ENCODE results near the gene RIPPLY3.

RIPPLY3 gene

GRCh38 chr21:37006486-37007291 lies at the start of gene RIPPLY3:
Gene RIPPLY3, plus strand, starts transcription at chr21:37006702. Its CDS starts 71 bp downstream, at chr21:37006773.
- FAIRE-seq, result no peak

GRCh38 chr21:36959020-36959835 lies 47.3 kb upstream of the RIPPLY3 start:
- FAIRE-seq, result no peak

- FAIRE-seq, result no peak
Observed at GRCh38 chr21:36960676-36961284, 45.7 kb upstream of the RIPPLY3 start.

DNA sequence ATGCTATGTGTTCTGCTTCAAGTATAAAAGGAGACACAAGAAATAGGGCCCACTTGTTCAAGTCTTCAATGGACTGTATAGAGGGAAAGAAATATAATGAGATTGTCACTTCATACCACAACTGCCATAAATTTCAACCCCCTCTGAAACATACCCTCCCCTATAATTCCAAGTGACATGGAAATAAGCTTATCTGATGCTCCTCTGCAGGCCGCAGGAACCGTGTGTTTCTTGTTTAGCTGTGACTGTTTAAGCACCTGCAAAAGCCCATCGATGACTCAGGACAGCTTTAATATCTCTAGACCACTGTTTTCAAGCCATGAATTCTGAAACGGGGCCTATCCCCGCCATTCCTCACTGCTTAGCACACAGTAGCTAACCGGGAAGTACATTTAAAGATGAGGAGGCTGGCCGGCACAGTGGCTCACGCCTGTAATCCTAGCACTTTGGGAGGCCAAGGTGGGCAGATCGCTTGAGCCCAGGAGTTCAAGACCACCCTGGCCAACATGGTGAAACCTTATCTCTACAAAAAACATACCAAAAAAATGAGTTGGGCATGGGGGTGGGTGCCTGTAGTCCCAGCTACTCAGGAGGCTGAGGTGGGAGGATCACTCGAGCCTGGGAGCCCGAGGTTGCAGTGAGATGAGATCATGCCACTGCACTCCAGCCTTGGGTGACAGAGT lies 44.3 kb upstream of the RIPPLY3 start:
- no peak for FAIRE-seq

DNA sequence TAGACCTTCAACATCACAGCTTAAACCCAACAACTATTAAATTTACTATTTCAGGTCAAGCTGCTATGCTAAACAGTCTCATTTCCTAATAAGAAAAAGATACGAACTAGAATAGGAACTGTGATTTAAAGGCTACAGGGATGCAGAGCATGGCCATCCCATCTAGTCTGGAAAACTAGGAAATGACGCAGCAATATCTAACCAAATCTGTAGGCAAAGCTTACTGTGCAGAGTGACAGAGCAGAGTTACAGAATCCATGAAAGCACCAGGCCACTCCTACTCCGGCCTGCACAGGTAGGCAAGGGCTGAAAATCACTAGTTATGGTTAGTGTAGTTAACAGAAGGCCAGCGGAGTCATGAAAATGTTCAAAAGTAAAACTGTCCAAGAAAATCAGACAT lies 42.1 kb upstream of the RIPPLY3 start:
- FAIRE-seq, result no peak

DNA sequence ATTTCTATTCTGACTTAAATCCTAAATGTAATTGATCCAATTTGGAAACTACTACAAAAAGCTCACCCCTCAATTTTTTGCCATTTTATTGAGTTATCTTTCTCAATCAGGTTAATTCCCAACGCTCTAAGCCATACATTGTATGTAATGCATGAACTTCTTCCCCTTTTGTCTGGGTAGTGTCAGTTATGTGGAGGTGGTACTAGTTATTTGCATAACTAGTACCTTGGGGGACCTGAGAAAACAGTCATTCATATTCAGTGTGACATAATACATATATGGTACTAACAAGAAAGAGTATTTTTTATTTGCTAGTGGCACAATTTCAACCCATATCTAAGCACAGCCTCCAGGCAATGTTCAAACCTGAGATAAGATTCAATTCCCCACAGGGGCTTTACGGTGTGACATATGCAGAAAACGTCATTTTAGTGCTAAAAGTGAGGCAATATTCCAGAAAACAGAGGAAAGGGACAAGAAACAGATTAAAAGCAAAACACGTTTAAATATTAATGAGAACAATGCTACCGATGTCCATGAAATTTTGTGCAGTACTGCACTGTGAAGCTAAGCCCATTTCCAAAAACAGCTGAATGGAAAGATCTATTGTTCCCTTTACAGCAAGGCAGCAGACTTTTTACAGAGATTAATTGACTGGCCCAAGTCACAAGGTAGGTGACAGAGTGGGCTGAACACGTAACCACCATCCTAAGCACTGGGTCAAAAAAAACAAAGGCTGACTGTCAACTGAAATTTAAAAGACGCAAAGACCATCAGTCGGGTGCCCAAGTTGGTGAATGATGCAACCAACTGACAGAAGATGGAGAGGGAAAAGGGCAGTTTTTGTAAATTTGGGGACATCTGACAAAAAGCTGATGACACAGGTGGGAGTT lies 41.4 kb upstream of the RIPPLY3 start:
- FAIRE-seq, result no peak

DNA sequence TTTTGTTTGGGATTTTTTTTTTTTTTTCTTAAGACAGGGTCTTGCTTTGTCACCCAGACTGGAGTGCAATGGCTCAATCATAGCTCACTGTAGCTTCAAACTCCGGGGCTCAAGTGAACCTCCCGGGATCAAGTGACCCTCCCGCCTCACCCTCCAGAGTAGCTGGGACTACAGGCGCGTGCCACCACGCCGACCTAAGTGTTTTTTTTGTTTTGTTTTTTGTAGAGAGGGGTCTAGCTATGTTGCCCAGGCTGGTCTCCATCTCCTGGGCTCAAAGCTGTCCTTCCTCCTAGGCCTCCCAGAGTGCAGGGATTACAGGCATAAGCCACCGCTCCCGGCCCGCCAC lies 40.8 kb upstream of the RIPPLY3 start:
- no peak for FAIRE-seq

- FAIRE-seq, result no peak
Observed at GRCh38 chr21:36966066-36966820, 40.3 kb upstream of the RIPPLY3 start, which contains the start of gene HLCS. Gene HLCS, minus strand, starts transcription at chr21:36966669. Its CDS starts 31 bp downstream, at chr21:36966638.

DNA sequence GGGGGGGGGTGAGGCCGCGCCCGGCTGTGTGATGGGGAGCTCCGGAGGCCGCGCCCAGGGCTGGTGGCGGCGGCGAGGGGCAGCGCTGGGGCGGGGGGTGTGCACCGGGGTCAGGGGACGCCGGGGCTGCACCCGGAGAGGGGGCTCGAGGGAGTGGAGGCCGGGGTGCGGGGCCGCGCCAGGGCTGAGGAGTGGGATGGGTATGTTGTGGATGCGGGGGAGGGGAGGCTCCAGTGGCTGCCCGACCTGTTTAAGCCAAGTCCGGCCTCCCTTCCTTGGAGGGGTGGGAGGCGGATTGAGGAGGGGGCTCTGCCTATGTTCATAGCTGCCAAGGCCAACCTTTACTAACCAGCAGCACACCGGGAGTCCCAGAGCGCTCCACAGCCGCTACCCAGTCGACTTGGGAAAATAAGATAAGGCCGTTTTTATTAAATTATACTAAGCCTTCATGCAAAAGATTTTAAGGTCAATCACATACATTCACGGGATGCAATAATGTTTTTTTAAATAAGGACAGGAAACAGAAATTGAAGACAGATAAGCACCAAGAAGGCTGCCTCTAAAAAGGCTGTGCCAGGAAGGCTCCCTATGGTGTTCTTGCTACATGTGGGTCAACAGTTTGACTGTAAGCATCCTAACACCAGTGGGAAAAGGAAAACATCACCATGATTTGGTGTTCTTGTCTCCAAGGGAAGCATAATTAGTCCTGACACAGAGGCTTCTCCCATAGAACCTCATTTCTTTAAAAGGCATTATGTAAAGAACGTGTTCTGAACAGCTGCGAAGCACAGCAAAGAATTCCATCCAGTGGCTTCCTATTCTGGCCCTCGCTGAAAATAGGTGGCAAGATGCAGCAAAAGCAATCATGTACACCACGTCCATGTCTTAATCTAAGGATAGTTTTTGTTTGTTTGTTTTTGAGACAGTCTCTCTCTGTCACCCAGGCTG lies 39.4 kb upstream of the RIPPLY3 start:
- FAIRE-seq, result no peak

DNA sequence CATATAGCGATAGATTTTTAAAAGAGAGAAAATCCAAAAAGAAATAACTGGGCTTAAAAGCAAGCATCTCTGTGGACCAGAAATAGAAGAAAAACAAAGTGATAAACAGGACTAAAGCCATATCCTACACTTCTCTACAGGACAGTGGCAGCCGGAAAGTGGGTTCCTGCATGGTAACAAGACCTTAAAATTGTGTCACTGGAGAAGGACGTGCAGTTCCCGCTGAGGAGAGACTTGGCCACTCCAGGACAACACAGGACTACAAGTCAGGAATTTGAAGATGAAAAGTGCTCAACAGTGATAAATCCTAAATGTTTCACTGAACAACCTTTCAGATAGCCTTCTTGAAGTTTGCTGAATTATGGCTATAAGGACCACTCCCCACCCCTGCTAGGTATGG lies 38.1 kb upstream of the RIPPLY3 start:
- no peak for FAIRE-seq

DNA sequence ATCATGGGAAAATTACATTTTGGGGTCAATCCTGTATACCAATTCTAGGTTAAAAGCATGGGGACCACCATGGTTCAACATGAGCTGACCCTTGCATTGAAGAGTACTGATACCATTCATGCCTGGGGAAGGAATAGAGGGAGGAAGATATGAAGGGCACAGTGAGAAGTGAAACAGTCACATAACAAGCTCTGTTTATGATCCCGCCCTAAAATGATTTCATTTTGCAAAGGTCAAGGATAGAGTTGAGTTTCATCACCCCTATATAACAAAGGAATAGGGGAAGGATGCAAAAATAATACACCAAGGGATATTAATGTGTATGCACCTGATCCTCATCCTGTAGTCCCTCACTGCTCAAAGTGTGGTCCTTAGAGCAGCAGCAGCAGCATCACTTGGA lies 37.5 kb upstream of the RIPPLY3 start:
- no peak for FAIRE-seq

GRCh38 chr21:36973986-36974850 lies 32.3 kb upstream of the RIPPLY3 start:
- FAIRE-seq, result no peak

DNA sequence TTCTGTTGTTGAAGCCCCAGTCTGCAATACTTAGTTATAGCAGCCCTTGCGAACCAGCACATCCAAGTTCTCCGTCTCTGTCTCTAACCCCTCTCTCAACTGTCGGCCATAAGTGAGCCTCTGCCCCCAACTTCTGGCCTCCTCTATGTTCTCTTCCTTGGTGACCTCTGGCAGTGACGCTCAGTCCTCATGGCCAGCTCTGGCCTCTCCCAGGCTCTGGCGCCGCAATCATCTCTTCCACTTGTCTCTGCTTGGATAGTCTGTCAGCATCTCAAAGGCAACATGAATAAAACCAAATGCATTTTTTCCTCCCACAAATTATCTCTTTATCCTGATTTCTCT lies 31.7 kb upstream of the RIPPLY3 start:
- no peak for FAIRE-seq

GRCh38 chr21:36976228-36976861 lies 30.2 kb upstream of the RIPPLY3 start:
- no peak for FAIRE-seq

DNA sequence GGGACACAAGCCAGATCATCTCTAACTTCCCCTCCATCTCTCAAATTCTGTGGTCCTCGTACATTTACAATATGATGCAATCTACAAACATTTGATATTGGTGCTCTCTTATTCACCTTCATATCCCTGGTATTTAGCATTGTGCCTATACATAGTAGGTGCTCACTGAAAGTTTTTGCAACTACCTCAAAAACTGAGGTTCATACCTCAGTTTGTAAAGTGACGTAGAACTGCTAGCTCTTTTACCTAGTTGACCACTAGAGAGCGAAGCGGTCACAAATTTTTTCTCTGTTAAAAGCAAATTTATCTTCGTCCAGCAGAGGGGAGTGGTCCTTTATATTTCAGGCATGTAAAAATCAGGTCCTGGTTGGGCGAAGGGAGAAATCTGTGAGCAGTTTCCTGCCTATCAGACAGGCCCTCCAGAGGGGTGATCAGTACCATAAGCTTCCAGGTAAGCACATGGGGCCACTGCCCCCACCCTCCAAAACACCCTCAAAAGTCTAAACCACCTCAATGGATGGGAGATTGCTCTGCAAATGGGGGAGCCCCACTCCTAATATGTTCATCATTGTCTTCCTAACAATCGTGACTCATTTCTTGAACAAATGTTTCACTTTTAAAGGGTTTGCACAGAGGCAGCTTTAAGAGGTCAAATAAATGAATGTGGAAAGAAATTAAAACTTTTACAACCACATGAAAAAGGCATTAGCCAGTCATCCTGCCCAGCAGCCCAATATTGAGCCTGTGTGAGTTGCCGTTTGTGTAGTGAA lies 29.4 kb upstream of the RIPPLY3 start:
- FAIRE-seq, result no peak

DNA sequence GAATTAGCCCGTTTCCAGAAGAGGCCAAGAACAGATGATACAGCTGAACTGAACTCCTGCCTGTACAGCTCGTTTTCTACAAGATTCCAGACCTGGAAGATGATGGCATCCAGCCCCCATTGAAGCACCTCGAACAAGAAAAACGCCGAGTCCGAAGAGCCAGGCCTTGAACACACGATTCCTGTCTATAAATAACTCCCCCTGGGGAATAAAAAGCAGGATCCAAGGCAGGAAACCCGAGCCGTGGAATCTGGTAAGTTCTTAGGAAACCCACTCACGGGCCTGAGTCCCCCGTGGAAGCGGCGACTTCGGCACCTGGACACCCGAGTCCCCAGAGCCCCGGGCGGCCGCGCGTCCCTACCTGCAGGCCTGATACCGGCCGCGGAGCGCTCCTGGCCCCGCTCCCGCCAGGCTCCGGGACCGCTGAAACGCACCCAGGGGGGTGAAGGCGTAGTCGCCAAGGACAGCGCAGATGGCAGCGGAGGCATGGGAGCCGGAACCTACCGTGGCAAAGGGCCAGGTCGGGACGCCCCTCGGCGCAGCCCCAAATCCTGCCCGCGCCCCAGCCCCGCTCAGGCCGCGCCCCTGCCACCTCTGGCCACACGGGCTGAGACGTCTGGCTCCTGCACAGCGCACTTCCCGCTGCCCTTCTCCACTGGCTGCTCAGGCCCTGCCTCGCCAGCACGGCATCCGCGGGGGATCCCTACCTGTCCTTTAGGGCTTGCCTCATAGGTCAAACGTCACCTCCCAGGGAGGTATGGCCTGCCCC lies 26.0 kb upstream of the RIPPLY3 start:
- FAIRE-seq, result no peak

GRCh38 chr21:36981049-36981391 lies 25.5 kb upstream of the RIPPLY3 start:
- no peak for FAIRE-seq
